Measurements from ENCODE around the gene TRIM27. TPM values are rescaled to one million over a fixed set of nuclear protein-coding genes. Genes with fewer than 3 reads are reported as not detected.
A peak's percentile ranks its signal among the peaks of the same experiment; 100 is the strongest.
"Not testable (repeated sequence)": the region's sequence is repeated elsewhere in the genome, so short reads cannot be mapped to it uniquely, and the experiment has no call there.

TRIM27 gene
- total and polyA plus RNA-seq, 8 donors, result 24.1 to 43.3 (median 31.0) TPM

DNA sequence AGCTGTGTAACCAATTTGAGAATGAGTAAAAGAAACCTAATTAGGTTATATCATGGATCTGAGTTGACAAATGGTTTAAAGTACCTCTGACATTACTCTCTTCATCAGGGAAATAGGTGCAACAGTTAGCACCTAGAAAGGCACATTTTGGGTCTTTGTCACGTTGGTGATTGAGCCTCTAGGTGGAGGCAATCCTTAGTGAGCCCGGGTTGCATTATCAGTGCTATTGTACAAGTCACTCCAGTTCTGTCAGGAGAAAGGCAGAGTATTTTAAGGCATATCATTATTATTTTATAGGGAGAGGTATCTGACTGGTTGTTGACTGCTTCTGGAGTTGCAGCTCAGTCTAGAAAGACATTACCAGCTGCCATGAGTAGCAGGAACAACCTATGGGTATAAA lies 54.9 kb downstream of the TRIM27 start:
- H3K27ac ChIP-seq, result no peak overlapping the region
- no peaks in the 10 kb centered on the region for H3K4me1 ChIP-seq
- no peaks in the 10 kb centered on the region for H3K9me3 ChIP-seq
- TF ChIP-seq, protein P1, sequence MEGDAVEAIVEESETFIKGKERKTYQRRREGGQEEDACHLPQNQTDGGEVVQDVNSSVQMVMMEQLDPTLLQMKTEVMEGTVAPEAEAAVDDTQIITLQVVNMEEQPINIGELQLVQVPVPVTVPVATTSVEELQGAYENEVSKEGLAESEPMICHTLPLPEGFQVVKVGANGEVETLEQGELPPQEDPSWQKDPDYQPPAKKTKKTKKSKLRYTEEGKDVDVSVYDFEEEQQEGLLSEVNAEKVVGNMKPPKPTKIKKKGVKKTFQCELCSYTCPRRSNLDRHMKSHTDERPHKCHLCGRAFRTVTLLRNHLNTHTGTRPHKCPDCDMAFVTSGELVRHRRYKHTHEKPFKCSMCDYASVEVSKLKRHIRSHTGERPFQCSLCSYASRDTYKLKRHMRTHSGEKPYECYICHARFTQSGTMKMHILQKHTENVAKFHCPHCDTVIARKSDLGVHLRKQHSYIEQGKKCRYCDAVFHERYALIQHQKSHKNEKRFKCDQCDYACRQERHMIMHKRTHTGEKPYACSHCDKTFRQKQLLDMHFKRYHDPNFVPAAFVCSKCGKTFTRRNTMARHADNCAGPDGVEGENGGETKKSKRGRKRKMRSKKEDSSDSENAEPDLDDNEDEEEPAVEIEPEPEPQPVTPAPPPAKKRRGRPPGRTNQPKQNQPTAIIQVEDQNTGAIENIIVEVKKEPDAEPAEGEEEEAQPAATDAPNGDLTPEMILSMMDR (IDR thresholded peaks at IDR 0.05), result no peak
- FAIRE-seq (no peak), DNase-seq (no peak), ATAC-seq (no peak)
- intact Hi-C loops (cut with DNase I), result no loop called here
- H3K4me3 ChIP-seq, result no peak overlapping the region
- 51 to 68% methylated on average over 2 of the region's 2 CpGs for WGBS, 2 donors
- H3K36me3 ChIP-seq, result no peaks in the 10 kb centered on the region
- peaks cover 0 to 3% (median 0%) of the 10 kb centered on the region in 4 donors for H3K27me3 ChIP-seq

DNA sequence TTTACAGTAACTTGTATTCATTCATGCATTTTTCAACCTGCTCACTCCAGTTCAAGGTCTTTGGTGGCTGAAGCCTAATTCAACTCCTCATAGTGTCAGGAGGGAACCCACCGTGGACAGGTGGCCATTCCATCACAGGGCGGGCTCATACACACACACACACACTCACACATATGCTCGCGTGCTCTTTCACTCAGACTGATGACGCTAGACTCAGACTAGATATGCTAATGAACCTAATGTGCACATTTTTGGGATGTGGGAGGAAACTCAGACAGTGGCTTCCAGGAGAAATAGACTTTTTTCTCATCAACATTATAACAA lies 56.7 kb downstream of the TRIM27 start:
- peak overlapping the region; percentile 52 to 78 (median 59) for H3K4me3 ChIP-seq
- ATAC-seq (peak; percentile 17 to 38 (median 26)), DNase-seq (no peak), FAIRE-seq (no peak)
- 17 to 20% methylated on average over 5 of the region's 5 CpGs for WGBS, 2 donors
- peak overlapping the region in 3 of 4 donors; percentile 81 to 90 (median 82) for H3K27ac ChIP-seq
- intact Hi-C loops (cut with DNase I), result no loop called here
- H3K36me3 ChIP-seq, result no peaks in the 10 kb centered on the region
- H3K27me3 ChIP-seq, result no peaks in the 10 kb centered on the region
- peaks cover 0 to 3% (median 0%) of the 10 kb centered on the region in 3 donors for H3K4me1 ChIP-seq
- TF ChIP-seq, protein P1 (IDR thresholded peaks at IDR 0.05), result no peak
- no peaks in the 10 kb centered on the region for H3K9me3 ChIP-seq

DNA sequence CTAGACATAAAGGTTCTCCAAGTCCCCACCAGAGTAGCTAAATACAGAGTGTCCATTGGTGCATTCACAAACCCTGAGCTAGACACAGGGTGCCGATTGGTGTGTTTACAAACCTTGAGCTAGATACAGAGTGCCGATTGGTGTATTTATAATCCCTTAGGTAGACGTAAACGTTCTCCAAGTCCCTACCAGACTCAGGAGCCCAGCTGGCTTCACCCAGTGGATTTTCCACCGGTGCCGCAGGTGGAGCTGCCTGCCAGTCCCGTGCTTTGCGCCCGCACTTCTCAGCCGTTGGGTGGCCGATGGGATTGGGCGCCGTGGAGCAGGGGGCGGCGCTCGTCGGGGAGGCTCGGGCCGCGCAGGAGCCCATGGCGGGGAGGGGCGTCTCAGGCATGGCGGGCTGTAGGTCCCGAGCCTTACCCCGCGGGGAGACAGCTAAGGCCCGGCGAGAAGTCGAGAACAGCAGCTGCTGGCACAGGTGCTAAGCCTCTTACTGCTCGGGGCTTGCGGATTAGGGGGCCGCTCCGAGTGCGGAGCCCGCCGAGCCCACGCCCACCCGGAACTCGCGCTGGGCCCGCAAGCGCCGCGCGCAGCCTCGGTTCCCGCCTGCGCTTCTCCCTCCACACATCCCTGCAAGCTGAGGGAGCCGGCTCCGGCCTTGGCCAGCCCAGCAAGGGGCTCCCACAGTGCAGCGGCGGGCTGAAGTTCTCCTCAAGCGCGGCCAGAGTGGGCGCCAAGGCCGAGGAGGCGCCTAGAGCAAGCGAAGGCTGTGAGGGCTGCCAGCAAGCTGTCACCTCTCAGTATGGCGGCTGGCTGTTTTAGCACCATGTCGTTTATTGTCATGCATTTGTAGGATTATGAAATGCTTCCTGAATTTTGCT lies 57.3 kb downstream of the TRIM27 start:
- peak overlapping the region; percentile 46 to 90 (median 82) for H3K27ac ChIP-seq
- H3K4me1 ChIP-seq; H3K9me3 ChIP-seq; FAIRE-seq; H3K36me3 ChIP-seq; intact Hi-C loops (cut with DNase I); H3K27me3 ChIP-seq: not testable (repeated sequence)
- ATAC-seq (peak; percentile 69 to 73 (median 70)), DNase-seq (peak; percentile 71 to 90 (median 76))
- H3K4me3 ChIP-seq, result peak overlapping the region; percentile 52 to 78 (median 59)
- WGBS, 2 donors, result 1 to 2% methylated on average over 45 to 60 of the region's 60 CpGs

DNA sequence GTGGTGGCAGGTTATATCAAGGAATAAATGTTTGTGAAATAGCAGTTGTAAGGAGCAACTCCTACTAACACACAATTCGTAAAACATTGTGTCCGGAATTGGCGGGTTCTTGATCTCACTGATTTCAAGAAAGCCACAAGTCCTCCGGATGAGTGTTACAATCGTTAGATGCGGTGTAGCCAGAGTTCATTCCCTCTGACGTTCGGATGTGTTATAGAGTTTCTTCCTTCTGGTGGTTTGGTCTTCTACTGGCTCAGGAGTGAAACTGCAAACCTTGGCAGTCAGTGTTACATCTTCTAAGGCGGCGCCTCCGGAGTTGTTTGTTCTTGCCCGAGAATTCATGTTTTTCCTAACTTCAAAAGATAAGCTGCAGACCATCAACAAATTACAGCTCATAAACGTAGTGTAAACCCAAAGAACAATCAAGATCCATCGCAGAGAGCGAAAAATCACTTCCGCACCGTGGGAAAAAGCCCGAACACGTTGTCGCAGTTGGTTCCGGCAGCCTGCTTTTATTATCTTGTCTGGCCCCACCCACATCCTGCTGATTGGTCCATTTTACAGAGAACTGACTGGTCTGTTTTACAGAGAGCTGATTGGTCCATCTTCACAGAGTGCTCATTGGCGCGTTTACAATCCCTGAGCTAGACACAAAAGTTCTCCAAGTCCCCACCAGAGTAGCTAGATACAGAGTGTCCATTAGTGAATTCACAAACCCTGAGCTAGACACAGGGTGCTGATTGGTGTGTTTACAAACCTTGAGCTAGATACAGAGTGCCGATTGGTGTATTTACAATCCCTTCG lies 58.2 kb downstream of the TRIM27 start:
- 78 to 79% methylated on average over 25 of the region's 25 CpGs for WGBS, 2 donors
- peak in 2 of 6 donors; percentile 10 to 22 for DNase-seq
- intact Hi-C loops (cut with DNase I), result no loop called here
- no peak for ATAC-seq
- Histone ChIP-seq H3K4me1 (peaks cover 0 to 3% (median 0%) of the 10 kb centered on the region in 3 donors), H3K27me3 (no peaks in the 10 kb centered on the region), H3K27ac (no peak overlapping the region), H3K4me3 (peak overlapping the region in 2 of 4 donors; percentile 62 to 78), H3K36me3 (no peaks in the 10 kb centered on the region), H3K9me3 (no peaks in the 10 kb centered on the region)
- TF ChIP-seq, protein P1 (IDR thresholded peaks at IDR 0.05), result no peak
- FAIRE-seq, result no peak

DNA sequence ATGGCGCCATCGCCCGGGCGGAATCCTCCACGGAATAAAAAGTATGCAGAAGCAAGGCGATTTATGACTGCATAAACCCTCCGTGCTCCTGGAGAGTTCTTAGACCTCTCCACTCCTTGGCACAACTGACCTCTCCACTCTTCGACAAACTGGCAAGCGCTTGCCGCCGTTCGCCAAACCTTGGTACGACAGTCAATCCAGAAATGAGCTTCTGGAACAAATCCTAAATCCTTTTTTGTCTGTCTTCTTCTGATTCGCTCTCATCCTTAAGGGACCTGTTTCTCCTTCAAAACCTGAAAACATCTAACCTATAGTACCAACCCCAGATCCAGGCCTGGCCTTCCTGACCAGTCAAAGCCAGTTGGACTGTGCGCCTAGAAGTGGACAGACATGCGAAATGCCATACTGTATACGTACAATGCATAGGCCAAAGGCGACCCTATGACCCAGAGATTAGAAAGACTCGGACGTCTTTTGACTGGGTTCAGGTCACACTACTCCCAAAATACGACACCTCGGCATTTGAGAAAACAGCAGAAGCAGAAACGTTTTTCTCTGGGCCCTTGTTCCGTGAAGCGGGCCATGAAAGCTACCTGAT lies 59.4 kb downstream of the TRIM27 start:
- Histone ChIP-seq H3K27me3 (no peaks in the 10 kb centered on the region), H3K4me3 (peak overlapping the region; percentile 43 to 72 (median 44)), H3K36me3 (no peaks in the 10 kb centered on the region), H3K27ac (peak overlapping the region in 3 of 4 donors; percentile 24 to 72 (median 70)), H3K9me3 (no peaks in the 10 kb centered on the region), H3K4me1 (peaks cover 0 to 3% (median 0%) of the 10 kb centered on the region in 3 donors)
- TF ChIP-seq, protein P1 (IDR thresholded peaks at IDR 0.05), result no peak
- 31 to 36% methylated on average over 25 of the region's 25 CpGs for WGBS, 2 donors
- intact Hi-C loops (cut with DNase I), result no loop called here
- peak in 1 of 4 donors; percentile 27 for ATAC-seq
- no peak for FAIRE-seq
- DNase-seq, result no peak

Data from pancreas (tissue), 10 donors.